ENCODE data around the gene PPP1R14D.

Gene PPP1R14D

GRCh38 chr15:40815042-40815698, 13.3 kb downstream of the PPP1R14D start:
- no peak for DNase-seq

- DNase-seq: no peak
These were observed 15.6 kb downstream of the PPP1R14D start for GRCh38 chr15:40812721-40813425.

- no peak for DNase-seq
These were observed 19.6 kb downstream of the PPP1R14D start for GRCh38 chr15:40808861-40809450.

GRCh38 chr15:40807888-40808461, 20.5 kb downstream of the PPP1R14D start:
- DNase-seq: no peak

- peak; percentile 93 for DNase-seq
These were observed 21.2 kb downstream of the PPP1R14D start, which contains the start of the genes DNAJC17 and ZFYVE19 for GRCh38 chr15:40807028-40807887. DNAJC17 (minus strand) TSS chr15:40807473; CDS start chr15:40807446, 27 bp downstream. ZFYVE19 (plus strand) TSS chr15:40807089; CDS start chr15:40807590, 501 bp downstream.

GRCh38 chr15:40806672-40807027, 21.9 kb downstream of the PPP1R14D start:
- DNase-seq: no peak

- DNase-seq: no peak
These were observed 24.8 kb downstream of the PPP1R14D start for GRCh38 chr15:40803688-40804087.

GRCh38 chr15:40803076-40803475, 25.4 kb downstream of the PPP1R14D start:
- no peak for DNase-seq

- no peak for DNase-seq
These were observed 29.0 kb downstream of the PPP1R14D start for GRCh38 chr15:40799523-40799922.

GRCh38 chr15:40796512-40796911, 32.0 kb downstream of the PPP1R14D start:
- no peak for DNase-seq

- DNase-seq: no peak
These were observed 32.5 kb downstream of the PPP1R14D start for GRCh38 chr15:40796041-40796440.

GRCh38 chr15:40793216-40793989, 35.1 kb downstream of the PPP1R14D start:
- no peak for DNase-seq

GRCh38 chr15:40792394-40792793, 36.1 kb downstream of the PPP1R14D start:
- no peak for DNase-seq

GRCh38 chr15:40790718-40791117, 37.8 kb downstream of the PPP1R14D start:
- no peak for DNase-seq

- no peak for DNase-seq
These were observed 38.5 kb downstream of the PPP1R14D start for GRCh38 chr15:40789999-40790398.

GRCh38 chr15:40789119-40789518, 39.4 kb downstream of the PPP1R14D start:
- DNase-seq: no peak

GRCh38 chr15:40787991-40788390, 40.5 kb downstream of the PPP1R14D start:
- DNase-seq: no peak

GRCh38 chr15:40787344-40787841, 41.1 kb downstream of the PPP1R14D start:
- DNase-seq: peak; percentile 69

- DNase-seq: no peak
These were observed 42.7 kb downstream of the PPP1R14D start for GRCh38 chr15:40785814-40786213.

GRCh38 chr15:40785164-40785563, 43.3 kb downstream of the PPP1R14D start:
- DNase-seq: no peak

GRCh38 chr15:40782609-40783227, 45.8 kb downstream of the PPP1R14D start:
- DNase-seq: peak; percentile 69

Measured in stimulated activated naive CD4-positive, alpha-beta T cell treated with Interleukin-2 at 50 U/mL for 16 hours (primary cell).